K562 (cell line): ENCODE data around the gene ACOX1. TPM values are rescaled to one million over a fixed set of nuclear protein-coding genes. Genes with fewer than 3 reads are reported as not detected.

Experiments
- CREB3 ChIP-seq: fragments of 450-650 bp; conservative IDR thresholded peaks from 2 replicates; pipeline ENCODE4 v1.6.1; 2016; ENCODE audit warnings: missing genetic modification characterization, low read depth, mild to moderate bottlenecking, missing compliant biosample characterization, moderate library complexity
- KAT8 ChIP-seq: fragments of 450-650 bp; IDR thresholded peaks from 2 replicates; pipeline ENCODE4 v1.6.1; 2016; ENCODE audit warnings: low read depth, mild to moderate bottlenecking
- MECOM ChIP-seq: fragments of 250-450 bp; sonication (Bioruptor Pico); IDR thresholded peaks from 2 replicates; pipeline ENCODE4 v1.8.0; 2022; ENCODE audit warnings: inconsistent platforms
- MLLT1 ChIP-seq, 2 experiments: fragments of 450-650 bp; IDR thresholded peaks; 2 replicates each; pipeline ENCODE4 v1.6.1; 2016
- NCOA4 ChIP-seq: fragments of 450-650 bp; IDR thresholded peaks from 2 replicates; pipeline ENCODE4 v1.6.1; 2018; ENCODE audit warnings: mild to moderate bottlenecking; ENCODE audit not compliant: partially characterized antibody
- NRF1 ChIP-seq, 2 experiments: fragments of 450-650 bp; IDR thresholded peaks in 1 of 2; conservative IDR thresholded peaks in 1 of 2; 2 replicates each; pipeline ENCODE4 v1.6.1; 2014; ENCODE audit warnings: mild to moderate bottlenecking in 2 of 2
- PCBP1 ChIP-seq: fragments of 200-400 bp; formaldehyde crosslinking; IDR thresholded peaks from 2 replicates; pipeline ENCODE4 v1.6.1; 2018; ENCODE audit warnings: mild to moderate bottlenecking, low read depth, low read length; ENCODE audit not compliant: poor library complexity, severe bottlenecking
- SIN3A ChIP-seq, 2 experiments: fragments of 150-350 bp in 1 of 2; IDR thresholded peaks; 2 replicates each; pipeline ENCODE4 v1.6.1; 2011 to 2016; ENCODE audit warnings: borderline replicate concordance in 2 of 2, low read depth in 2 of 2, low read length in 2 of 2, mild to moderate bottlenecking in 2 of 2, moderate library complexity in 2 of 2; ENCODE audit not compliant: control insufficient read depth in 1 of 2
- SPI1 ChIP-seq: IDR thresholded peaks from 2 replicates; pipeline ENCODE4 v1.6.1; 2011; ENCODE audit warnings: low read depth, low read length, control low read depth, borderline replicate concordance
- TCF7 ChIP-seq: sonication (generic); IDR thresholded peaks from 2 replicates; pipeline ENCODE4 v1.6.1; 2016; ENCODE audit warnings: antibody characterized with exemption, borderline replicate concordance
- YY1 ChIP-seq, 3 experiments: IDR thresholded peaks; 2 replicates each; pipeline ENCODE4 v1.6.1; 2011; ENCODE audit warnings: low read length in 2 of 3, mild to moderate bottlenecking in 2 of 3, moderate library complexity in 2 of 3, borderline replicate concordance in 1 of 3, control low read depth in 1 of 3, low read depth in 1 of 3; ENCODE audit not compliant: insufficient read depth in 3 of 3, insufficient replicate concordance in 2 of 3, control insufficient read depth in 1 of 3, insufficient read length in 1 of 3; ENCODE audit errors: extremely low read depth in 1 of 3
- ZNF3 ChIP-seq: fragments of 250-450 bp; sonication (Bioruptor Pico); IDR thresholded peaks from 2 replicates; pipeline ENCODE4 v1.5.0; 2021; ENCODE audit warnings: mild to moderate bottlenecking, moderate library complexity
- ZNF311 ChIP-seq: fragments of 250-450 bp; sonication (Bioruptor Pico); IDR thresholded peaks from 2 replicates; pipeline ENCODE4 v1.4.0; 2020; ENCODE audit warnings: mild to moderate bottlenecking, moderate library complexity
- ZNF511 ChIP-seq: sonication (generic); formaldehyde crosslinking; IDR thresholded peaks from 2 replicates; pipeline ENCODE4 v1.8.0; 2022; ENCODE audit warnings: mild to moderate bottlenecking, missing genetic modification reagents
- ZNF586 ChIP-seq: fragments of 450-650 bp; formaldehyde crosslinking; conservative IDR thresholded peaks from 2 replicates; pipeline ENCODE4 v1.4.0; 2020; ENCODE audit warnings: mild to moderate bottlenecking, moderate library complexity
- polyA plus RNA-seq, 8 experiments: library from polyadenylated mRNA; depleted of rRNA in 4 of 8; stranded (reverse) in 5 of 8; unstranded in 3 of 8; fragments of >200 nt; fragmentation: Nextera tagmentation in 2 of 8; fragmentation: Illumina TruSeq in 1 of 8; extraction: Ambion mirVana in 2 of 8; extraction: Trizol in 1 of 8; gene quantifications; 2 replicates each; pipeline versions ENCODE4 v1.2.1 to v1.2.3, GENCODE V29; 2011 to 2014; ENCODE audit warnings: inconsistent platforms in 1 of 8, missing spikeins in 1 of 8
- total RNA-seq, 7 experiments: library from RNA; depleted of rRNA in 6 of 7; stranded (reverse); fragments of >200 nt in 6 of 7; fragmentation: Illumina TruSeq in 2 of 7; extraction: Trizol in 2 of 7; gene quantifications; 2 replicates each; pipeline versions ENCODE4 v1.2.1 to v1.2.3, GENCODE V29; 2011 to 2021; ENCODE audit warnings: low replicate concordance in 1 of 7
- TF ChIP-seq, protein P1 (sequence below), 2 experiments: fragments of 450-650 bp; conservative IDR thresholded peaks; 2 replicates each; pipeline ENCODE4 v1.6.1; 2017; ENCODE audit warnings: mild to moderate bottlenecking in 2 of 2, moderate library complexity in 2 of 2
- TF ChIP-seq, protein P2 (sequence below): IDR thresholded peaks from 2 replicates; pipeline ENCODE4 v1.6.1; 2011; ENCODE audit not compliant: insufficient read length; ENCODE audit errors: extremely low read depth
- TF ChIP-seq, protein P3 (sequence below): fragments of 450-650 bp; conservative IDR thresholded peaks from 2 replicates; pipeline ENCODE4 v1.6.1; 2016; ENCODE audit warnings: missing genetic modification characterization, low read depth, mild to moderate bottlenecking, control low read depth, missing compliant biosample characterization

The ACOX1 gene
- total and polyA plus RNA-seq, 9 of the 15 experiments (the other 6 are each of a cell fraction or from before 2014, with no cell fraction given) = 7.8 to 24.1 (median 14.5) TPM

DNA sequence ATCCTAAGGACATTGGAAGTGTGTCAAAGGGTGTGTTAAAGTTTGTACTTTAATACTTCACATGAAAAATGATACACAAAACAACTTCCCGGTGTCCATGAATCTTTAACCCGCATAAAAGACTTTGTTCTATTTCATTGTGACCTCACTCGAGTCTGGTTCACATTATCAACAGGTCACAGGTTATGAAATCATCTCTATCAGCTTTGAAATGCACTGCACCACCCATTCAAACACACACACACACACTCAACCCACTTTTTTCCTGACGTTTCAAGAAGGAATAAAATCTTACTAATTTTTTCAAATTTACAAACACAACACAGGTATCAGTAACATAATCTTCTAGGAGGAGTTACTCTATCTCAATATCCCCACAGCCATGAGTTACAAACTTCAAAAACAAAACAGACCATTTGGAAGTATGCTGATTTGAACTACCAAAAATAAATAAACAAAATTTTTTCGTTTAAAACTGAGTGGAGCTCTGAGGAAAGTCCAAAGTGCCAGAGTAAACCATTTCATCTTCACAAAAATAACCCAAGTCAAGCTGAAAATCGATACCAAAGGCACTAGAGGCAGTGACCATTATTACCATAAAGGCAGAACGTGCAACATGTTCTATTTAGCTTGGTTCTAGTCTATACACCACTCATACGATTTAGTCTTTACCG is 2.7 kb downstream of the ACOX1 start (continued):
- TF ChIP-seq YY1 (IDR thresholded peaks at IDR 0.05; ENCODE audit: borderline replicate concordance in 1 of 3, control insufficient read depth in 1 of 3, extremely low read depth in 1 of 3, insufficient read depth in 3 of 3, insufficient read length in 1 of 3, insufficient replicate concordance in 2 of 3, low read depth in 1 of 3, low read length in 2 of 3) = no peak
- TF ChIP-seq SPI1 = no peak
- TF ChIP-seq CREB3 (tag) = no peak
- TF ChIP-seq NCOA4 = no peak
- TF ChIP-seq PCBP1 = no peak
- TF ChIP-seq ZNF311 (CRISPR knock-in tag) = no peak
- TF ChIP-seq, protein P1, sequence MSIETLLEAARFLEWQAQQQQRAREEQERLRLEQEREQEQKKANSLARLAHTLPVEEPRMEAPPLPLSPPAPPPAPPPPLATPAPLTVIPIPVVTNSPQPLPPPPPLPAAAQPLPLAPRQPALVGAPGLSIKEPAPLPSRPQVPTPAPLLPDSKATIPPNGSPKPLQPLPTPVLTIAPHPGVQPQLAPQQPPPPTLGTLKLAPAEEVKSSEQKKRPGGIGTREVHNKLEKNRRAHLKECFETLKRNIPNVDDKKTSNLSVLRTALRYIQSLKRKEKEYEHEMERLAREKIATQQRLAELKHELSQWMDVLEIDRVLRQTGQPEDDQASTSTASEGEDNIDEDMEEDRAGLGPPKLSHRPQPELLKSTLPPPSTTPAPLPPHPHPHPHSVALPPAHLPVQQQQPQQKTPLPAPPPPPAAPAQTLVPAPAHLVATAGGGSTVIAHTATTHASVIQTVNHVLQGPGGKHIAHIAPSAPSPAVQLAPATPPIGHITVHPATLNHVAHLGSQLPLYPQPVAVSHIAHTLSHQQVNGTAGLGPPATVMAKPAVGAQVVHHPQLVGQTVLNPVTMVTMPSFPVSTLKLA (conservative IDR thresholded peaks at IDR 0.05) = peak in 1 of 2 experiments; percentile 44; a peak in 1 of 4 replicates
- TF ChIP-seq, protein P2, sequence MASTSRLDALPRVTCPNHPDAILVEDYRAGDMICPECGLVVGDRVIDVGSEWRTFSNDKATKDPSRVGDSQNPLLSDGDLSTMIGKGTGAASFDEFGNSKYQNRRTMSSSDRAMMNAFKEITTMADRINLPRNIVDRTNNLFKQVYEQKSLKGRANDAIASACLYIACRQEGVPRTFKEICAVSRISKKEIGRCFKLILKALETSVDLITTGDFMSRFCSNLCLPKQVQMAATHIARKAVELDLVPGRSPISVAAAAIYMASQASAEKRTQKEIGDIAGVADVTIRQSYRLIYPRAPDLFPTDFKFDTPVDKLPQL = no peak
- no peak for TF ChIP-seq ZNF586 (CRISPR knock-in tag)
- TF ChIP-seq MECOM (CRISPR knock-in tag) = no peak
- TF ChIP-seq, protein P3, sequence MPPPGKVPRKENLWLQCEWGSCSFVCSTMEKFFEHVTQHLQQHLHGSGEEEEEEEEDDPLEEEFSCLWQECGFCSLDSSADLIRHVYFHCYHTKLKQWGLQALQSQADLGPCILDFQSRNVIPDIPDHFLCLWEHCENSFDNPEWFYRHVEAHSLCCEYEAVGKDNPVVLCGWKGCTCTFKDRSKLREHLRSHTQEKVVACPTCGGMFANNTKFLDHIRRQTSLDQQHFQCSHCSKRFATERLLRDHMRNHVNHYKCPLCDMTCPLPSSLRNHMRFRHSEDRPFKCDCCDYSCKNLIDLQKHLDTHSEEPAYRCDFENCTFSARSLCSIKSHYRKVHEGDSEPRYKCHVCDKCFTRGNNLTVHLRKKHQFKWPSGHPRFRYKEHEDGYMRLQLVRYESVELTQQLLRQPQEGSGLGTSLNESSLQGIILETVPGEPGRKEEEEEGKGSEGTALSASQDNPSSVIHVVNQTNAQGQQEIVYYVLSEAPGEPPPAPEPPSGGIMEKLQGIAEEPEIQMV = no peak
- TF ChIP-seq MLLT1 (IDR thresholded peaks at IDR 0.05) = no peak
- no peak for TF ChIP-seq SIN3A (IDR thresholded peaks at IDR 0.05; ENCODE audit: borderline replicate concordance in 2 of 2, control insufficient read depth in 1 of 2, low read depth in 2 of 2, low read length in 2 of 2)
- TF ChIP-seq NRF1 (conservative IDR thresholded peaks at IDR 0.05 in 1 of 2, IDR thresholded peaks at IDR 0.05 in 1 of 2) = no peak
- TF ChIP-seq ZNF511 = no peak
- no peak for TF ChIP-seq ZNF3 (CRISPR knock-in tag)
- TF ChIP-seq KAT8 = no peak
- no peak for TF ChIP-seq TCF7
